ENCODE results near the gene COASY.

The COASY gene

GRCh38 chr17:42518046-42518754, 43.7 kb upstream of the COASY start:
- DNase-seq (ENCODE audit: low read depth) = peak; percentile 91
- no peak for TF ChIP-seq CTCF (conservative IDR thresholded peaks at IDR 0.05; ENCODE audit: low read depth, low read length)
- no peak overlapping the region for H3K4me3 ChIP-seq (ENCODE audit: low read depth, low read length)

- no peak for TF ChIP-seq CTCF (conservative IDR thresholded peaks at IDR 0.05; ENCODE audit: low read depth, low read length)
- H3K4me3 ChIP-seq (ENCODE audit: low read depth, low read length) = no peak overlapping the region
- DNase-seq (ENCODE audit: low read depth) = peak; percentile 36
Measured at GRCh38 chr17:42518755-42519545, 43.0 kb upstream of the COASY start.

- no peak overlapping the region for H3K4me3 ChIP-seq (ENCODE audit: low read depth, low read length)
- TF ChIP-seq CTCF (conservative IDR thresholded peaks at IDR 0.05; ENCODE audit: low read depth, low read length) = peak; percentile 5
- peak; percentile 99 for DNase-seq (ENCODE audit: low read depth)
Measured at GRCh38 chr17:42519546-42520491, 42.1 kb upstream of the COASY start.

GRCh38 chr17:42520540-42520951, 41.4 kb upstream of the COASY start:
- no peak overlapping the region for H3K4me3 ChIP-seq (ENCODE audit: low read depth, low read length)
- peak; percentile 47 for TF ChIP-seq CTCF (conservative IDR thresholded peaks at IDR 0.05; ENCODE audit: low read depth, low read length)
- DNase-seq (ENCODE audit: low read depth) = no peak

GRCh38 chr17:42521036-42521435, 40.9 kb upstream of the COASY start:
- no peak for TF ChIP-seq CTCF (conservative IDR thresholded peaks at IDR 0.05; ENCODE audit: low read depth, low read length)
- DNase-seq (ENCODE audit: low read depth) = no peak

GRCh38 chr17:42521666-42522262, 40.2 kb upstream of the COASY start:
- DNase-seq (ENCODE audit: low read depth) = no peak
- TF ChIP-seq CTCF (conservative IDR thresholded peaks at IDR 0.05; ENCODE audit: low read depth, low read length) = no peak

More at GRCh38 chr17:42521036-42521435, 40.9 kb upstream of the COASY start:
- no peak overlapping the region for H3K4me3 ChIP-seq (ENCODE audit: low read depth, low read length)

More at GRCh38 chr17:42521666-42522262, 40.2 kb upstream of the COASY start:
- H3K4me3 ChIP-seq (ENCODE audit: low read depth, low read length) = no peak overlapping the region

Data from choroid plexus epithelial cell (primary cell).